ENCODE measurements around the gene STIM1.
"Not testable (repeated sequence)": the region's sequence is repeated elsewhere in the genome, so short reads cannot be mapped to it uniquely, and the experiment has no call there.

STIM1 gene

DNA sequence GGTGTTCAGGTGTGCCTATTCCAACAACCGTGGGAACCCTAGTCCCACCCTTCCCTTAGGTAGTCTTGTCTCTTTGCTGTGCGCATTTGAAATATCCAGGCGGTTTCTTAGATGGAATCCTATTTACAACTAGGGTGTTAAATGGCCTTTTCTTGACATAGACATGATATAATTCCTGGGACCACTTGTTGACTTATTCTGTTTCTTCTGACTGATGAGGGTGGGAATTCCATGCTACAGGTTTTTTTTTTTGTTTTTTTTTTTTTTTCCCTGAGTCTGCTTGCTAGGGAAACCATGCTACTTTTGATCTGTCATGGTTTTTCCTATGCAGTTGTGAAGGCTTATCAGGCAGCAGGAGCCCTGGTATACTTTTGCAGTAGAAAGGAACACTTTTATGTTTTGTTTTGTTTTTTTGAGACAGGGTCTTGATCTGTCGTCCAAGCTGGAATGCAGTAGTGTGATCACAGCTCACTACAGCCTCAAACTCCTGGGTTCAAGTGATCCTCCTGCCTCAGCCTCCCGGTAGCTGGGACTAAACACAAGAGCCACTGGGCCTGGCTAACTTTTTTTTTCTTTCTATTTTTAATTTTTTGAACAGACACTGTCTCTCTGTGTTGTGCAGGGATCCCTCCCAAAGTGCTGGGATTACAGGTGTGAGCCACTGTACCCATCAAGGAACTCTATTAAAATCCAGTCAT, 1.5 kb downstream of the STIM1 start:
- Histone ChIP-seq H3K27me3 (ENCODE audit: insufficient read depth, low read length) (no peaks in the 10 kb centered on the region), H2AFZ (ENCODE audit: low read length, unreplicated experiment) (no peak overlapping the region), H3K79me2 (ENCODE audit: control insufficient read depth, insufficient read depth, low read length, unreplicated experiment) (peaks cover 53% of the 10 kb centered on the region), H3K4me1 (ENCODE audit: control insufficient read depth, insufficient read depth, low read length, unreplicated experiment) (peaks cover 47% of the 10 kb centered on the region), H3K27ac (ENCODE audit: low read depth, low read length) (no peak overlapping the region), H3K36me3 (ENCODE audit: insufficient read depth, low read length) (no peaks in the 10 kb centered on the region), H3K4me3 (ENCODE audit: low read depth, low read length) (peak overlapping the region; percentile 85)

DNA sequence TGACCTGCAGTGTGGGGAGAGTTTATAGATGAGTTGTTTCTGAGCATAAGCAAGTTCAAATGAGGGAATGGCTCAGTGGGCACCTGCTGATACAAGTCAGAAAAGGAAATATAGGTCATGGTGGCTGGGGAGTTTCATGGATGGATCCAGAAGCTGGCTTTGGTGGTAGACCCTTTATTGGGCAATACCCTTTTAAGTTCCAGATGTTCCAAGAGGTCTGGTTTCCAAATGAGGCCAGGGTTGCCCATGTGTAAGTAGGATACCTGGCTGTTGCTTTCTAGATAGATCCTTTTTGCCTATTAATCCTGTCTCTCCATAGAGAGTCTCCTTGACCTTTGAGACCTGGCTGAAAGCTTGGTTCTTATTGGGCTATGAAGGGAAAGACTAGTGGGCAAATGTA, 2.2 kb downstream of the STIM1 start:
- Histone ChIP-seq H3K4me1 (ENCODE audit: control insufficient read depth, insufficient read depth, low read length, unreplicated experiment) (peaks cover 47% of the 10 kb centered on the region), H3K36me3 (ENCODE audit: insufficient read depth, low read length) (no peaks in the 10 kb centered on the region), H3K4me3 (ENCODE audit: low read depth, low read length) (peak overlapping the region; percentile 85), H2AFZ (ENCODE audit: low read length, unreplicated experiment) (no peak overlapping the region), H3K27me3 (ENCODE audit: insufficient read depth, low read length) (no peaks in the 10 kb centered on the region), H3K27ac (ENCODE audit: low read depth, low read length) (no peak overlapping the region), H3K79me2 (ENCODE audit: control insufficient read depth, insufficient read depth, low read length, unreplicated experiment) (peaks cover 58% of the 10 kb centered on the region)

DNA sequence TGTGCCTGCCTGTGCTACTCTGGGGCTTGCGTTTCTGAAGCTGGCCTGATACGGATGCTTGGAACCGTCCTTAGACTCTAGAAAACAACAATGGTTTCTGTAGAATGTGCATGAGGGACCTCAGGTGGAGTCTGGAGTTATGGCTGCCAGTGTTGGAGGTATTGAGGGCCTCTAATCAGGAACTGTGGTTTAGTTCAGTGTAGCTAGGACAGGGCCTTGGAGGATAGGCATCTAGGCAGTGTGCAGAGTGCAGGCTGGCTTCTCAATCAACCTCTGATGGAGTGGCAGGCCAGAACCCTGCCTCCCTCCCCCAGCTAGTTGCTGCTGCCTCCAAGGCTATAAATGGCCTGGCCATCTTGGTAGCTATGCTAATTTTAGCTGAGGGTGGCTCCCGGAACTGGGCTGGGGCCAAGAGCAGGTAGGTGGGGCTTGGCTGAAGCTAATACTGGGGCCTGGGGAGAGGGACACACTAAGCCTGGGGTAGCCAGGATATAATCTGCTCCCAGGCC, 4.0 kb downstream of the STIM1 start:
- Histone ChIP-seq H3K79me2 (ENCODE audit: control insufficient read depth, insufficient read depth, low read length, unreplicated experiment) (peaks cover 68% of the 10 kb centered on the region), H3K4me3 (ENCODE audit: low read depth, low read length) (no peak overlapping the region), H3K4me1 (ENCODE audit: control insufficient read depth, insufficient read depth, low read length, unreplicated experiment) (peaks cover 44% of the 10 kb centered on the region), H3K36me3 (ENCODE audit: insufficient read depth, low read length) (no peaks in the 10 kb centered on the region), H2AFZ (ENCODE audit: low read length, unreplicated experiment) (no peak overlapping the region), H3K27ac (ENCODE audit: low read depth, low read length) (no peak overlapping the region), H3K27me3 (ENCODE audit: insufficient read depth, low read length) (no peaks in the 10 kb centered on the region)

DNA sequence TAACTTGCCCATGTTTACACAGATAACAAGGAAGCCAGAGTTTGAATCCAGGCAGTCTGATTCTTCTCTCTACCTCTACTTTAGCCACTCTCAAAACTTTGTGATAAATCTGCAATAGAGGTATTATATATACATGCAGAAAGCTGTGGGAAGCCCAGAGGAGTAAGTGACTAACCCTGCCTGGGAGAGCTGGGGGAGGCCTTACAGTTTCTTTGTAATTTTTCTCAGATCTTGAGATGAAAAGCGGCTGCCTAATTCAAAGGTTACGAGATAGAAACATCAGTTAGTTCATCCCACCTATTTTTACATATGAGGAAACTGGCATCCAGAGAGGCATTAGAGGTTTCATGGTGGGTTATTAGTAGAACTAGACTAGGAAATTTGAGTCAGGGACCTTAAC, 4.9 kb downstream of the STIM1 start:
- peaks cover 49% of the 10 kb centered on the region for H3K4me1 ChIP-seq (ENCODE audit: control insufficient read depth, insufficient read depth, low read length, unreplicated experiment)
- no peaks in the 10 kb centered on the region for H3K27me3 ChIP-seq (ENCODE audit: insufficient read depth, low read length)
- no peak overlapping the region for H2AFZ ChIP-seq (ENCODE audit: low read length, unreplicated experiment)
- H3K27ac ChIP-seq (ENCODE audit: low read depth, low read length): no peak overlapping the region
- H3K4me3 ChIP-seq (ENCODE audit: low read depth, low read length): no peak overlapping the region
- peaks cover 73% of the 10 kb centered on the region for H3K79me2 ChIP-seq (ENCODE audit: control insufficient read depth, insufficient read depth, low read length, unreplicated experiment)
- no peaks in the 10 kb centered on the region for H3K36me3 ChIP-seq (ENCODE audit: insufficient read depth, low read length)

DNA sequence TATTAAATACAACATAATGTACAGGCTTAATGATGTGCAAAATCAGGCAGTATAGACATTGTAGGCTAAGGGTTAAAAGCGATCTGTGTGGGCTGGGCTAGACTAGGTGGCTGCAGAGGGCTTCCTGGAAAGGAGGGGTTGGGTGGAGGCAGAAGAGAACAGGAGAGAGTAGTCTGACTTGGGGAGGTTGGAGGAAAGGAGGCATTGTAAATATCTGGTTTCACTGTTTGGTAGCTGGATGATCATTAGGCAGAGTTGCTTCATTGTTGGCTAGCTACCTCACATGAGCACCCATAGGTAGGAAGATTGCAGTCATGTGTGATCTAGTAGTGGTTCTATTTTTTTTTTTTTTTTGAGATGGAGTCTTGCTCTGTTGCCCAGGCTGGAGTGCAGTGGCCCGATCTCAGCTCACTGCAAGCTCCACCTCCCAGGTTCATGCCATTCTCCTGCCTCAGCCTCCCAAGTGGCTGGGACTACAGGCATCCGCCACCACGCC, 5.5 kb downstream of the STIM1 start:
- H3K4me1 ChIP-seq (ENCODE audit: control insufficient read depth, insufficient read depth, low read length, unreplicated experiment): peaks cover 54% of the 10 kb centered on the region
- not testable (repeated sequence) for H3K27me3 ChIP-seq (ENCODE audit: insufficient read depth, low read length); H3K27ac ChIP-seq (ENCODE audit: low read depth, low read length); H3K36me3 ChIP-seq (ENCODE audit: insufficient read depth, low read length); H2AFZ ChIP-seq (ENCODE audit: low read length, unreplicated experiment); H3K4me3 ChIP-seq (ENCODE audit: low read depth, low read length)
- peaks cover 70% of the 10 kb centered on the region for H3K79me2 ChIP-seq (ENCODE audit: control insufficient read depth, insufficient read depth, low read length, unreplicated experiment)

- Histone ChIP-seq H3K4me1 (ENCODE audit: control insufficient read depth, insufficient read depth, low read length, unreplicated experiment) (peaks cover 60% of the 10 kb centered on the region), H3K27ac (ENCODE audit: low read depth, low read length) (peak overlapping the region; percentile 47), H3K4me3 (ENCODE audit: low read depth, low read length) (peak overlapping the region; percentile 38; the same call in 1 of the 2 replicates)
Measured at GRCh38 chr11:3861683-3862082, 6.2 kb downstream of the STIM1 start.

DNA sequence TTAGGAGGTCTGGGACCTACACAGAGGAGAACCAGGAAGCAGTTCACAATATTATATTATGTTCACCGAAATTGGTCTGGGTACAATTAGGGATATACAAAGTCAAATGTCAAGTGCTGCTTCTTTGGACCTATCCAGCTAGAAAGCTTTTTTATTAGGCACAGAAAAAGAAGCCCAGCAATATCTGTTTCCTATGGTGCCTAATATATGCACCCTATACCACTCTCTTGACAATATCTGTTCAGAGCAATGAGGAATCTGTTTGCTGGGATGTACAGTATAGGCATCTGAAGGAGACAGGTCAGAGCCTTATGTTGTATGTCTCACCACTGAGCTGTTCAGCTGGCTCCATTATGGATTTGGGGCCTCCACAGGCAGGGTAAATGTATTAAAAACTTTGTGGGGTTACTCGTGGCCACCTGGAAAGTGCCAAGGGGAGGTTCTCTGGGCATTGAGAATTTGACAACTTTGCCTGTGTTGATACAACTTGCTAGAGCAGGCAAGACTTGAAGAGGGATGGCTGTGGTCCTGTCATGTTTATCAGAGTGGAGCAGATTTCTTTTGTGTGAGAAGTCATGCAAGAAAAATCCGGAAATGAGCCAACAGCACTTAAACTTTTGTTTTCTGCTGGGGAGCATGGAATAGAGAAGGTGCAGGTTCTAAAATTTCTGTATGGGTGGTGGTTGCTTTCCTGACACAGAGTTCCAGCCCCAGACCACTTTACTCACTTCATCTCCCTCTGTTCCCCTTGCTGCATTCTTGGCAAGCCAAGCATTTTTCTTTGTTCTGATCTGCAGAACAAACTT, 10.1 kb downstream of the STIM1 start:
- Histone ChIP-seq H3K36me3 (ENCODE audit: insufficient read depth, low read length) (no peaks in the 10 kb centered on the region), H2AFZ (ENCODE audit: low read length, unreplicated experiment) (no peak overlapping the region), H3K4me3 (ENCODE audit: low read depth, low read length) (peak overlapping the region; percentile 27; the same call in 1 of the 2 replicates), H3K79me2 (ENCODE audit: control insufficient read depth, insufficient read depth, low read length, unreplicated experiment) (peaks cover 45% of the 10 kb centered on the region), H3K4me1 (ENCODE audit: control insufficient read depth, insufficient read depth, low read length, unreplicated experiment) (peaks cover 37% of the 10 kb centered on the region), H3K27me3 (ENCODE audit: insufficient read depth, low read length) (no peaks in the 10 kb centered on the region), H3K27ac (ENCODE audit: low read depth, low read length) (peak overlapping the region; percentile 69)

More at GRCh38 chr11:3861683-3862082, 6.2 kb downstream of the STIM1 start:
- H3K79me2 ChIP-seq (ENCODE audit: control insufficient read depth, insufficient read depth, low read length, unreplicated experiment): peaks cover 63% of the 10 kb centered on the region
- H2AFZ ChIP-seq (ENCODE audit: low read length, unreplicated experiment): no peak overlapping the region
- no peaks in the 10 kb centered on the region for H3K27me3 ChIP-seq (ENCODE audit: insufficient read depth, low read length)
- no peaks in the 10 kb centered on the region for H3K36me3 ChIP-seq (ENCODE audit: insufficient read depth, low read length)

DNA sequence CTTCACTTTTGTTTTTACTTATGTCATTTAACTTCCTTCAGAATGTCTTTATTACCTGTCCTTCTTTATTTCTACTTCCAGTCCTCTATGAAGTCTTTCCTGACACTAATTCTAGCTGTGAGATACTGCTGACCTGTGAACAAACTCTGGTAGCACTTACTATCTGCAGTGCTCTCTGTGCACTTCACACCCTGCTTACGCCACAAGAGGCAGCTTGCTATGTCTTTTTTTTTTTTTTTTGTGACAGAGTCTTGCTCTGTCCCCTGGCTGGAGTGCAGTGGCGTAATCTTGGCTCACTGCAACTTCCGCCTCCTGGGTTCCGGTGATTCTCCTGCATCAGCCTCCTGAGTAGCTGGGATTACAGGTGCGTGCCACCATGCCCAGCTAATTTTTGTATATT, 10.7 kb downstream of the STIM1 start:
- H3K27ac ChIP-seq (ENCODE audit: low read depth, low read length): peak overlapping the region; percentile 69
- H3K4me3 ChIP-seq (ENCODE audit: low read depth, low read length): peak overlapping the region; percentile 27; the same call in 1 of the 2 replicates
- no peaks in the 10 kb centered on the region for H3K27me3 ChIP-seq (ENCODE audit: insufficient read depth, low read length)
- H3K4me1 ChIP-seq (ENCODE audit: control insufficient read depth, insufficient read depth, low read length, unreplicated experiment): peaks cover 34% of the 10 kb centered on the region
- H2AFZ ChIP-seq (ENCODE audit: low read length, unreplicated experiment): no peak overlapping the region
- H3K79me2 ChIP-seq (ENCODE audit: control insufficient read depth, insufficient read depth, low read length, unreplicated experiment): peaks cover 40% of the 10 kb centered on the region
- H3K36me3 ChIP-seq (ENCODE audit: insufficient read depth, low read length): no peaks in the 10 kb centered on the region

DNA sequence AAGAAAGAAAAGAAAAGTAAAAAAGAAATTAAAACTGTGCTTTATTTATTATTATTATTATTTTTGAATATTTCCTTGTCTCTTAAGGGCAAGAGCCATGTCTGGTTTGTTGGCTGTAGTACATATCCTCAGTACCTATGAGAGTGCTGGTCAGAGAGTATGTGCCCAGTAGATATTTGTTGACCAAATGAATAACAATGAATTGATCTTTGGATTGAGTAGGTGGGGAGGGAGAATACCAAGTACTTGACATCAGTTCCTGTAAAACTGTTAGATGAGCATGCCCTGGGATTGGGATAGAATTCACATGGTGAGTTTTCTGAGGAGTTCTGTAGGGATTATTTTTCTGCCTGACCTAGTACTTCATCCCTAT, 11.4 kb downstream of the STIM1 start:
- Histone ChIP-seq H3K36me3 (ENCODE audit: insufficient read depth, low read length) (no peaks in the 10 kb centered on the region), H3K79me2 (ENCODE audit: control insufficient read depth, insufficient read depth, low read length, unreplicated experiment) (peaks cover 36% of the 10 kb centered on the region), H3K4me3 (ENCODE audit: low read depth, low read length) (no peak overlapping the region), H3K27ac (ENCODE audit: low read depth, low read length) (no peak overlapping the region), H2AFZ (ENCODE audit: low read length, unreplicated experiment) (no peak overlapping the region), H3K4me1 (ENCODE audit: control insufficient read depth, insufficient read depth, low read length, unreplicated experiment) (peaks cover 28% of the 10 kb centered on the region), H3K27me3 (ENCODE audit: insufficient read depth, low read length) (no peaks in the 10 kb centered on the region)

GRCh38 chr11:3867209-3868091, 12.0 kb downstream of the STIM1 start:
- Histone ChIP-seq H3K79me2 (ENCODE audit: control insufficient read depth, insufficient read depth, low read length, unreplicated experiment) (peaks cover 30% of the 10 kb centered on the region), H3K27me3 (ENCODE audit: insufficient read depth, low read length) (no peaks in the 10 kb centered on the region), H2AFZ (ENCODE audit: low read length, unreplicated experiment) (no peak overlapping the region), H3K4me1 (ENCODE audit: control insufficient read depth, insufficient read depth, low read length, unreplicated experiment) (peaks cover 27% of the 10 kb centered on the region), H3K27ac (ENCODE audit: low read depth, low read length) (no peak overlapping the region), H3K4me3 (ENCODE audit: low read depth, low read length) (no peak overlapping the region), H3K36me3 (ENCODE audit: insufficient read depth, low read length) (no peaks in the 10 kb centered on the region)
